Thymus (tissue), 11 donors: ENCODE data around the gene RAET1G. TPM values are rescaled to one million over a fixed set of nuclear protein-coding genes. Genes with fewer than 3 reads are reported as not detected.
"Not testable (repeated sequence)": the region's sequence is repeated elsewhere in the genome, so short reads cannot be mapped to it uniquely, and the experiment has no call there.

Experiments used
- DNase-seq, 9 donors: peaks; one replicate each; pipeline ENCODE4 v3.0.0-alpha.2; 2013; ENCODE audit warnings: low spot score in 9 of 9, low read depth in 6 of 9, missing footprints in 1 of 9
- H3K27ac ChIP-seq, 2 donors: one replicate each; pipeline ENCODE4 v1.5.1; 2013; ENCODE audit warnings: control low read depth in 1 of 2, low read depth in 1 of 2, low read length in 1 of 2, mild to moderate bottlenecking in 1 of 2, moderate library complexity in 1 of 2
- H3K27me3 ChIP-seq, 2 donors: one replicate each; pipeline ENCODE4 v1.5.1; 2013; ENCODE audit warnings: low read length in 1 of 2; ENCODE audit not compliant: control insufficient read depth in 2 of 2, insufficient read depth in 1 of 2
- H3K36me3 ChIP-seq, 2 donors: one replicate each; pipeline ENCODE4 v1.5.1; 2013; ENCODE audit warnings: low read length in 1 of 2, mild to moderate bottlenecking in 1 of 2, moderate library complexity in 1 of 2; ENCODE audit not compliant: control insufficient read depth in 2 of 2, insufficient read depth in 2 of 2
- H3K4me1 ChIP-seq, 2 donors: one replicate each; pipeline ENCODE4 v1.5.1; 2013; ENCODE audit warnings: low read length in 2 of 2; ENCODE audit not compliant: control insufficient read depth in 2 of 2, insufficient read depth in 2 of 2
- H3K4me3 ChIP-seq, 2 donors: one replicate each; pipeline ENCODE4 v1.5.1; 2013; ENCODE audit warnings: low read length in 2 of 2, control low read depth in 1 of 2, mild to moderate bottlenecking in 1 of 2
- H3K9me3 ChIP-seq, 2 donors: one replicate each; pipeline ENCODE4 v1.5.1; 2013; ENCODE audit warnings: low read length in 1 of 2, mild to moderate bottlenecking in 1 of 2; ENCODE audit not compliant: control insufficient read depth in 2 of 2, insufficient read depth in 1 of 2
- whole genome bisulfite sequencing: extraction: QIAGEN DNeasy Blood & Tissue Kit; methylation state at CpG from one replicate; pipeline ENCODE4 v1.1.7; 2013; 5-methylcytosine and 5-hydroxymethylcytosine counted together
- polyA plus RNA-seq: library from polyadenylated mRNA; stranded (reverse); fragments of 200-250 nt; gene quantifications from one replicate; pipeline ENCODE4 v1.2.3, GENCODE V29; 2013
- total RNA-seq: library from RNA; stranded (reverse); fragments of 120-200 nt; gene quantifications from one replicate; pipeline ENCODE4 v1.2.4, GENCODE V29; 2013
- donor health status: healthy.

The RAET1G gene
- total and polyA plus RNA-seq, 2 donors, result 0.64 TPM; not detected in 1

DNA sequence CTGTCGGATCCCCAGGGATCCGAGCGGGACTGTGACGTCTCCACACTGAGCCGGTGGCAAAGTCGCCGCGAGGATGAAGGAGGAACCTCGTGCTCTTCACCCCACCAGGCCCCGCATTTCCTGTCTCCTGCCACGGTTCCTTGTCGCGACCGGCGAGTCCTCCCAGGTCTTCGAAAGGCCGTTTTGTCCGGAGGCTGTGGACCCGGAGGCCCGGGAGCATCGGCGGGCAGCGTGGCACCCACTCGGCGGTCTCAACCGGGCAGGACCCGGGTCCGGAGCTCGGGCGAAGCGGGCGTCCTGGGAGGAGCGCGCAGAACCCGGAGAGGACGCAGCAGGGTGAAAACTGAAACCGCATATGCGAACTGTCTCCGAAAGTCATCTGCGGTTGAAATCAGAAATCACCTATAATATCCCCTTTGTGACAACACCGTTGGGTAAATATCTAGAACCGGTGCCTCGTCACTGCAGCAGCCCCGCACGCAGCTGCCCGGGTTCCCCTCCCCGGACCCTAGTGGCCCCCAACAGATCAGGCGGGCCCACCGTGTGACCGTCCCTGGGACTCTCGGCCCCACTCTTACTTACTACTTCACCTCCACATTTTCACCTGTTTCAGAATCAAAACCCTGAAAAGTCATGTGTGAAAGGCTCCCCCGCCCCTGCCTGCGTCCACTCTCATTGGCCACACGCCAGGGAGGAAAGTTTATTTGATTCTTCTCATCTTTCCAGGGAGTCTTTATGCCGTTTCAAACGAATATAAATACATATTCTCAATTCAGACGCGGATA lies 15.8 kb upstream of the RAET1G start:
- no peak overlapping the region for H3K27ac ChIP-seq
- peaks cover 12 to 29% of the 10 kb centered on the region in 2 donors for H3K4me1 ChIP-seq
- H3K9me3 ChIP-seq, result peaks cover 0 to 8% of the 10 kb centered on the region in 2 donors
- H3K4me3 ChIP-seq, result peak overlapping the region; percentile 32 to 57
- 2% methylated on average over 58 of the region's 58 CpGs for WGBS
- H3K27me3 ChIP-seq, result peaks cover 58 to 92% of the 10 kb centered on the region in 2 donors
- no peaks in the 10 kb centered on the region for H3K36me3 ChIP-seq
- peak in 1 of 9 donors; percentile 57 for DNase-seq

DNA sequence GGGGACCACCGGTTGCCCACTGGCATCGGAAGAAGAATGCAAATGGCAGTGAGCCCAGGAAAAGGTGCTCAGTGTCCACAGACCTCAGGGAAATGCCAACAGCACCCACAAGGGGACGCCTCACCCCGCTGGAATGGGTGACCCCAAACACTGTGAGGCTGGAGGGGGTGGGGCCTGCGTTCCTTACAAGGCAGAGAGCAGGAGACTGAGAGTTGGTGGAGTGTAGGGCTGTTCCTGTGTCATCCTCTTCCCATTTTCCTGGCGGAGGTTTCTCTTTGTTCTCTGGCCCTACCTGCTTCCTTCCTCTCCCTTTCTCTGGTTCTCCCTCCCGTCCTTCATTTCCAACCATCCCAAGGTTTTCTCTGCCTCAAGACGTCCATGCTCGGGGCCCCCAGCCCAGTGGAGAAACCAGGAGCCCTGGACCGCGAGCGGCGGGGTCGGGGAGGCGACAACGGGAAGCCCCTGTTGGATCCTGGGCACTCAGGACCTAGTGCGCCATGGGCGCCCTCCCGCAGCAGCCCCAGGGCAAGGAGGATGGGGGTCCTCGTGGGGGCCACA lies 15.2 kb upstream of the RAET1G start:
- Histone ChIP-seq H3K4me3 (peak overlapping the region; percentile 32 to 57), H3K4me1 (peaks cover 12 to 29% of the 10 kb centered on the region in 2 donors), H3K27me3 (peaks cover 57 to 95% of the 10 kb centered on the region in 2 donors)
- not testable (repeated sequence) for H3K27ac ChIP-seq, H3K36me3 ChIP-seq, DNase-seq, H3K9me3 ChIP-seq
- 5% methylated on average over 16 of the region's 20 CpGs for WGBS

DNA sequence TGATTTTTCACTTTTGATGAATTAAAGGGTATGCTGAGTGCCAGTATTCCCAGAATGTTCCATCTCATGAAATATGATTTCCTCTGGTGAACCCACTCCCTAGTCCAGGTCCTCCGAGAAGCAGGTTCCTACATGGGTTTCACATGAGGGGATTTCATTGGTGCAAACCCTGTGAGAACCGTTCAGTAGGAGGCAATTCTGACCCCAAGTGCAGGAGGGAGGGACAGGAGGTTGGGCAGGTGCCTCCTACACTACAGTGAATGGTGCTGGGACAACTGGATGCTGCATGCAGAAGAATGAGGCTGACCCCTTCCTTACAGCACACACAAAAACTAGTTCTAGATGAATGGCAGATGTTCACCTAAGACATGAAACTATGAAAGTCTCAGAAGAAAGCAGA lies 13.8 kb upstream of the RAET1G start:
- Histone ChIP-seq H3K27me3 (peaks cover 55 to 91% of the 10 kb centered on the region in 2 donors), H3K4me1 (peaks cover 7 to 22% of the 10 kb centered on the region in 2 donors), H3K4me3 (no peak overlapping the region), H3K36me3 (no peaks in the 10 kb centered on the region), H3K27ac (no peak overlapping the region), H3K9me3 (peaks cover 0 to 8% of the 10 kb centered on the region in 2 donors)
- DNase-seq, result no peak
- 35% methylated on average over 2 of the region's 2 CpGs for WGBS

DNA sequence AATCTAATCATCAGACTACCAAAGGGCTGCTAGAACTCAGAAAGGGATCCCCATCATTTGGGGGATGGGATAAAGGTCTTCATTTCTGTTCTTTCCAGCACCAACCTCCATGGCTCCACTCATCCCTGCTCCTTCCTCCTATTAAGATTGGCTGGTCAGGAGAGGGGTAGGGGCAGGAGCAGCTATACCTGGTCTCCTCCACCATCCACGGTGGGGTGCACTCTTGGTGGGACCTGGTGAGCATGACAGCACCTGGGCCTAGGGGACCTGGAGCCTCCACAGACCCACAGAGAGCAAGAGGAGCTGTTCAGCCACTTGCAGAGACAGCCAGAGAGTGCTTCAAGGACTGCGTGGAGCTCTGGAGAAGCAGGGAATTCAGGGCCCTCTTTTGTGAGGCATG lies 12.7 kb upstream of the RAET1G start:
- Histone ChIP-seq H3K4me3 (no peak overlapping the region), H3K36me3 (no peaks in the 10 kb centered on the region), H3K27me3 (peaks cover 56 to 91% of the 10 kb centered on the region in 2 donors), H3K9me3 (peaks cover 0 to 8% of the 10 kb centered on the region in 2 donors), H3K27ac (no peak overlapping the region), H3K4me1 (peaks cover 4 to 13% of the 10 kb centered on the region in 2 donors)
- WGBS, result 53% methylated on average over 2 of the region's 2 CpGs
- no peak for DNase-seq

DNA sequence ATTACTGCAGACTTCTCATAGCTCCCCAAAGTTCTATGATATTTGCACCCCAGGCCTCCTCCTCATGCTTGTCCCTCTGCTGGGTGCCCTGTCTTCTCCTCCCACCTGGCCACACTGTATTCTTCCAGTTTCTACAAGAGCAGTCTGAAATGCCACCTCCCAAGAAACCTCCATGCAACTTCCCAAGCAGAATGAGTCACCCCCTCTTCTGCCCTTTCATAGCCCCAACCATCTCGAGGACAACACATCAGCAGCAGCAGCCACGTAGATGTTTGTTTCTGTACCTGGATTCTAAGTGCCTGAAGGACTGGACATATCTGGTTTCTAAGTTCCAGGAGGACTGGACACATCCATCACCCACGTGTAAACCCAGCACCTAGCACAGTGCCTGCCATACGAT lies 12.3 kb upstream of the RAET1G start:
- WGBS, result 60% methylated on average over 4 of the region's 4 CpGs
- peaks cover 0 to 8% of the 10 kb centered on the region in 2 donors for H3K9me3 ChIP-seq
- H3K27ac ChIP-seq, result no peak overlapping the region
- DNase-seq, result no peak
- H3K36me3 ChIP-seq, result no peaks in the 10 kb centered on the region
- peaks cover 4 to 13% of the 10 kb centered on the region in 2 donors for H3K4me1 ChIP-seq
- H3K27me3 ChIP-seq, result peaks cover 52 to 88% of the 10 kb centered on the region in 2 donors
- no peak overlapping the region for H3K4me3 ChIP-seq

DNA sequence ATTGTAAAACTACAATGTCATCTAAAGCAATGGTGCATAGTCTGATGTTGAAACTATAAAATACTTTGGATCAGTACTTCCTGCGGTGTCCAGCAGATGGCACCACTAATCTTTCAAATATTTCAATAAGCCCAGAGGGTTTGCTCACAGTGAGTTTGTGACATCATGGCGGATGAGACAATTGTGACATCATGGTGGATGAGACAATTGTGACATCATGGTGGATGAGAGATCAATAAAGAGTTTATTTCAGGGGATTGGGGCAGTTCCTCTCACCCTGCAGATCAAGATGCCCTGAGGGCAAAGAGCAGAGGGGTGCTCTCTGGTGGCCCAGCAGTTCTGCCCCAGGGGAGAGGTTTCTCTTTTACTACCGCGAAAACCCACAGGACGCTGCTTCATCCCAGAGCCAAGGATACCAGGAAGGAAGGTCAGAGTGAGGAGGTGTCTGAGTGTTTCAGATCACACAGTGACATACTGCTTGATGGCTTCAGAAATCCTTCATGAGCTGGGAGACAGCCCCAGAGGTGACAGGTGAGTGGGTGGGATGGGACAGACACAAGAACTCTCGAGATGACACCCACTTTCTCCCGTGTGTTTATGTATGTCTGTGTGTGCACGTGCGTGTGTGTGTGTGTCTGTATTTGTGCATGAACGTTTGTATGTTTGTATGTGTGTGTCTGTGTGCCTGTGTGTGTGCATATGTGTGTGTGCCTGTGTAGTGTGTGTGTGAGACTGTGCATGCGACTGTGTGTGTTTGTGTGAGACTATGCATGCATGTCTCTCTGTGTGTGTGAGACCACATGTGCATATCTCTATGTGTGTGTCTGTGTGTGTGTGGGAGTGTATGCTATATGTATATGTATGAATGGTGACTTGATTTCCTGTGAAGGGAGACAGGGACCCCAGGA lies 11.6 kb upstream of the RAET1G start:
- Histone ChIP-seq H3K4me3 (no peak overlapping the region), H3K9me3 (peaks cover 0 to 8% of the 10 kb centered on the region in 2 donors), H3K36me3 (no peaks in the 10 kb centered on the region), H3K27me3 (peaks cover 46 to 88% of the 10 kb centered on the region in 2 donors), H3K4me1 (peaks cover 4 to 13% of the 10 kb centered on the region in 2 donors), H3K27ac (no peak overlapping the region)
- WGBS, result 43% methylated on average over 11 of the region's 11 CpGs
- DNase-seq, result peak in 8 of 9 donors; percentile 31 to 82 (median 64)

DNA sequence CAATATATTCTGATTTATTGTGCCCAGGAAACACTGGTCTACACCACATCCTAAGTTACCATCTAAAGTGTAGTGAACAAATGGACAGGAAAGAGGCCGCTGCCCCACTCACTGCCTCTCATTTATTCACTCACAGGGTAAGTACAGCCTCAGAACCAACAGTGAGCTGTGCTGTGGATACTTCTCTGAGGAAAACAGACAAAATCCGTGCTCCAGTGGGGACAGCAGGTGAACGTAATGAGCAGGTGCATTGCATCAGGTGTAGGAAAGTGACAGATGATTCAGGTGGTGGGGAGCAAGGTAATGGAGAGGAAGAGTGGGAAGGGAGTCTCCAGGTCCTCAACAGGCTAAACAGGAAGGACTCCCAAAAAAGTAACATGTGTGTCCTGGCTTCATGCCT lies 10.5 kb upstream of the RAET1G start:
- no peak for DNase-seq
- Histone ChIP-seq H3K36me3 (no peaks in the 10 kb centered on the region), H3K27ac (no peak overlapping the region), H3K27me3 (peaks cover 35 to 84% of the 10 kb centered on the region in 2 donors), H3K9me3 (peaks cover 1 to 2% of the 10 kb centered on the region in 2 donors), H3K4me3 (no peak overlapping the region), H3K4me1 (peaks cover 2 to 5% of the 10 kb centered on the region in 2 donors)
- 25% methylated on average over 3 of the region's 3 CpGs for WGBS

DNA sequence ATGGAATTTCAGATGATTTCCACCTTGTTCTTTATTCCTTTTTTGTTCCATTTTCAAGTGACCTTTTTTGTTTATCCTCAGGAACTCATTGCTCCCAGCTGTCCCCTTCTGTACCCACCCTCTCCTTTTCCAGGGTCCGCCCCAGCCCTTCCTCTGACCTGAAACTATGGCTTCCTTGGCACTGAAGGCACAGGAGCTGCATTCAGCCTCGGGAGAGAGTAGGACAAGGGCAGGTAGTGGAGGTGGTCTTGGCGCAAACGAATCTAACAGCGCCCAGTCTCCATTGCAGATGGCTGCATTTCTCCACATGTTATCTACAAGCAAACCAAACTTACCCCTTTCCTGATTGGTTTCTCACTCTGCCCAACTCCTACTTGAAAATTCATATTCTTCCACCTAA lies 10.1 kb upstream of the RAET1G start:
- Histone ChIP-seq H3K27ac (no peak overlapping the region), H3K36me3 (no peaks in the 10 kb centered on the region), H3K4me3 (no peak overlapping the region), H3K27me3 (peaks cover 31 to 80% of the 10 kb centered on the region in 2 donors), H3K4me1 (peaks cover 0 to under 1% of the 10 kb centered on the region in 2 donors), H3K9me3 (peaks cover 0 to 1% of the 10 kb centered on the region in 2 donors)
- WGBS, result 53% methylated on average over 5 of the region's 5 CpGs
- no peak for DNase-seq
